H1 (cell line): ENCODE results near the gene XPO6. TPM values are rescaled to one million over a fixed set of nuclear protein-coding genes. Genes with fewer than 3 reads are reported as not detected.

Source experiments
- CBX8 ChIP-seq: fragments of 300-800, 300-1000 bp; sonication (generic); IDR thresholded peaks from 2 replicates; pipeline ENCODE4 v1.7.1; 2016; ENCODE audit warnings: low read depth, low read length, borderline replicate concordance
- CHD1 ChIP-seq: IDR thresholded peaks from 2 replicates; pipeline ENCODE4 v1.6.1; 2012; ENCODE audit warnings: low read depth, low read length, improper control_type of control experiment
- CHD7 ChIP-seq: fragments of 300-600 bp; sonication (generic); IDR thresholded peaks from 2 replicates; pipeline ENCODE4 v1.7.1; 2012; ENCODE audit warnings: low read length, moderate library complexity, mild to moderate bottlenecking, inconsistent platforms; ENCODE audit not compliant: insufficient replicate concordance
- EZH2 ChIP-seq: fragments of 200-600 bp; sonication (generic); IDR thresholded peaks from 2 replicates; pipeline ENCODE4 v1.7.1; 2012; ENCODE audit warnings: low read depth, mild to moderate bottlenecking, moderate library complexity, low read length, inconsistent platforms; ENCODE audit not compliant: severe bottlenecking
- FOSL1 ChIP-seq: IDR thresholded peaks from 2 replicates; pipeline ENCODE4 v1.6.1; 2011; ENCODE audit warnings: mild to moderate bottlenecking, low read depth, low read length, moderate library complexity; ENCODE audit not compliant: insufficient read depth
- KDM4A ChIP-seq: IDR thresholded peaks from one replicate; pipeline ENCODE4 v1.7.1; 2012; ENCODE audit warnings: low read depth, mild to moderate bottlenecking, moderate library complexity, low read length, inconsistent platforms; ENCODE audit not compliant: severe bottlenecking
- MAFK ChIP-seq: IDR thresholded peaks from 2 replicates; pipeline ENCODE4 v1.6.1; 2012; ENCODE audit warnings: low read depth, mild to moderate bottlenecking, improper control_type of control experiment, low read length
- POLR2AphosphoS5 ChIP-seq: IDR thresholded peaks from 2 replicates; pipeline ENCODE4 v1.6.1; 2011; ENCODE audit warnings: low read depth, low read length
- RNF2 ChIP-seq: fragments of 200-900, 300-1000 bp; sonication (generic); IDR thresholded peaks from 2 replicates; pipeline ENCODE4 v1.7.1; 2016; ENCODE audit warnings: borderline replicate concordance, low read depth, mild to moderate bottlenecking, antibody characterized with exemption, low read length; ENCODE audit not compliant: poor library complexity, severe bottlenecking; ENCODE audit errors: missing control alignments
- SP2 ChIP-seq: IDR thresholded peaks from 2 replicates; pipeline ENCODE4 v1.6.1; 2012; ENCODE audit warnings: mild to moderate bottlenecking, low read length, inconsistent platforms
- SP4 ChIP-seq: IDR thresholded peaks from 2 replicates; pipeline ENCODE4 v1.6.1; 2012; ENCODE audit warnings: low read length, inconsistent platforms
- TAF1 ChIP-seq: IDR thresholded peaks from 2 replicates; pipeline ENCODE4 v1.6.1; 2011; ENCODE audit warnings: mild to moderate bottlenecking, low read depth, low read length
- TEAD4 ChIP-seq: IDR thresholded peaks from 2 replicates; pipeline ENCODE4 v1.6.1; 2012; ENCODE audit warnings: low read depth, low read length, inconsistent platforms, mixed read lengths
- polyA plus RNA-seq, 7 experiments: library from polyadenylated mRNA; depleted of rRNA in 3 of 7; stranded (reverse) in 5 of 7; unstranded in 2 of 7; fragments of >200 nt in 5 of 7; fragments of 200-250 nt in 2 of 7; gene quantifications; 1 replicate in 5 of 7; 2 replicates in 1 of 7; 4 replicates in 1 of 7; pipeline versions ENCODE4 v1.2.1 to v1.2.3, GENCODE V29; 2011 to 2013; ENCODE audit warnings: missing spikeins in 2 of 7, mixed read lengths in 2 of 7
- total RNA-seq: library from RNA; stranded (reverse); fragmentation: NEBNext Ultra II Directional; extraction: Animal tissue kit (Norgen Biotek cat#: 25700); gene quantifications from 2 replicates; pipeline ENCODE4 v1.2.1, GENCODE V29; 2021

Gene XPO6
- total and polyA plus RNA-seq, 2 of the 8 experiments (the other 6 are each of a cell fraction or from before 2014, with no cell fraction given): 152 to 254 TPM

- TF ChIP-seq CHD7 (no peak), POLR2AphosphoS5 (no peak), KDM4A (no peak), MAFK (no peak), FOSL1 (no peak), EZH2 (no peak), SP2 (no peak), TAF1 (no peak), CHD1 (no peak), TEAD4 (no peak), CBX8 (no peak), RNF2 (no peak), SP4 (no peak)
These were observed 1.6 kb upstream of the XPO6 start (continued) for GRCh38 chr16:28213396-28213795.
